Subcutaneous abdominal adipose tissue (tissue), 5 donors: ENCODE measurements around the gene RBM6.
"Not testable (repeated sequence)": the region's sequence is repeated elsewhere in the genome, so short reads cannot be mapped to it uniquely, and the experiment has no call there.

Experiments
- H3K27ac ChIP-seq: one replicate; pipeline ENCODE4 v1.7.0; 2013; ENCODE audit warnings: low read depth, mild to moderate bottlenecking, inconsistent platforms, low read length, moderate library complexity
- H3K27me3 ChIP-seq, 5 donors: one replicate each; pipeline ENCODE4 v1.7.0; 2013; ENCODE audit warnings: low read length in 5 of 5, inconsistent platforms in 1 of 5; ENCODE audit not compliant: control insufficient read depth in 5 of 5, insufficient read depth in 4 of 5
- H3K36me3 ChIP-seq, 5 donors: one replicate each; pipeline ENCODE4 v1.7.0; 2013; ENCODE audit warnings: low read length in 5 of 5; ENCODE audit not compliant: control insufficient read depth in 5 of 5, insufficient read depth in 5 of 5
- H3K4me1 ChIP-seq, 5 donors: one replicate each; pipeline ENCODE4 v1.7.0; 2013; ENCODE audit warnings: low read length in 5 of 5, mild to moderate bottlenecking in 3 of 5, moderate library complexity in 1 of 5; ENCODE audit not compliant: control insufficient read depth in 5 of 5, insufficient read depth in 5 of 5
- H3K4me3 ChIP-seq, 5 donors: one replicate each; pipeline ENCODE4 v1.7.0; 2013; ENCODE audit warnings: low read length in 5 of 5, low read depth in 1 of 5
- H3K9ac ChIP-seq, 5 donors: one replicate each; pipeline ENCODE4 v1.7.0; 2013; ENCODE audit warnings: low read length in 5 of 5, mild to moderate bottlenecking in 4 of 5, moderate library complexity in 3 of 5
- H3K9me3 ChIP-seq, 5 donors: one replicate each; pipeline ENCODE4 v1.7.0; 2013; ENCODE audit warnings: low read length in 5 of 5; ENCODE audit not compliant: control insufficient read depth in 5 of 5
- donor health status: healthy.
- donor health status: healthy.
- donor health status: healthy.
- donor health status: healthy.
- donor health status: healthy.

RBM6 gene

DNA sequence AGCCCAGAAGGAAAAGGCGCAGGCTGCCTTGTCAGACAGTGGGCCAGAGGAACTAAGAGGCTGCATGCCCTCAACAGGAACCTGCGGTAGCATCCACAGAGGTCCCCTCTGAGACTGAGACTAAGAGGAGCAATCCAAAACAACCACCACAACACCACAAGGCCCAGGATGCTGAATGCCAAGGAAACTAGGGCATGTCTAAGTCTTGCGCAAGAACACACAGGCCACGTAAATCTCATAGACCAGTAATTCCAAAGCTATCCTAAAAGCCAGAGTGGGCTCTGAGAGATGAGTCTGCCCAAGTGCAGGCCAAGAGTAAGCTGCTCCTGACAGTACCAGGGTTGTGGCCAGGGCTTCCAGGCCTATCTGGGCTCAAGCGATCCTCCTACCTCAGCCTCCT is 23.3 kb upstream of the RBM6 start:
- no peaks in the 10 kb centered on the region for H3K9me3 ChIP-seq
- peaks cover 0 to 15% (median 12%) of the 10 kb centered on the region in 5 donors for H3K36me3 ChIP-seq
- H3K27ac ChIP-seq, result no peak overlapping the region
- no peak overlapping the region for H3K4me3 ChIP-seq
- H3K9ac ChIP-seq, result no peak overlapping the region
- H3K27me3 ChIP-seq, result no peaks in the 10 kb centered on the region
- peaks cover 0 to 12% (median 8%) of the 10 kb centered on the region in 5 donors for H3K4me1 ChIP-seq

DNA sequence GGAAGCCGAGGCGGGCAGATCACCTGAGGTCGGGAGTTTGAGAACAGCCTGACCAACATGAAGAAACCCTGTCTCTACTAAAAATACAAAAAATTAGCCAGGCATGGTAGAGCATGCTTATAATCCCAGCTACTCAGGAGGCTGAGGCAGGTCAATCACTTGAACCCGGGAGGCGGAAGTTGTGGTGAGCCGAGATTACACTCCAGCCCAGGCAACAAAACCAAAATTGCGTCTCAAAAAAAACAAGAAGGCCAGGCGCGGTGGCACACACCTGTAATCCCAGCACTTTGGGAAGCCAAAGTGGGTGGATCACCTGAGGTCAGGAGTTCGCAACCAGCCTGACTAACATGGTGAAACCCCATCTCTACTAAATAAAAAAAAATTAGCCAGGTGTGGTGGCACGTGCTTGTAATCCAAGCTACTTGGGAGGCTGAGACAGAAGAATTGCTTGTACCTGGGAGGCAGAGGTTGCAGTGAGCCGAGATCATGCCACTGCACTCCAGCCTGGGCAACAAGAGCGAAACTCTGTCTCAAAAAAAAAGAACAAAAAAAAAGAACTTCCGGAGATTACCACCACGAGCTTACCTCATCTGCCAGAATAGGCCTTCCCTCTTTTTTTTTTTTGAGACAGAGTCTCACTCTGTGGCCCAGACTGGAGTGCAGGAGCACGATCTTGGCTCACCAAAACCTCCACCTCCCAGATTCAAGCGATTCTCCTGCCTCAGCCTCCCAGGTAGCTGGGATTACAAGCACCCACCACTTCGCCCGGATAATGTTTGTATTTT is 22.0 kb upstream of the RBM6 start:
- H3K4me3 ChIP-seq, H3K27ac ChIP-seq, H3K36me3 ChIP-seq, H3K4me1 ChIP-seq, H3K9me3 ChIP-seq, H3K9ac ChIP-seq, H3K27me3 ChIP-seq: not testable (repeated sequence)

DNA sequence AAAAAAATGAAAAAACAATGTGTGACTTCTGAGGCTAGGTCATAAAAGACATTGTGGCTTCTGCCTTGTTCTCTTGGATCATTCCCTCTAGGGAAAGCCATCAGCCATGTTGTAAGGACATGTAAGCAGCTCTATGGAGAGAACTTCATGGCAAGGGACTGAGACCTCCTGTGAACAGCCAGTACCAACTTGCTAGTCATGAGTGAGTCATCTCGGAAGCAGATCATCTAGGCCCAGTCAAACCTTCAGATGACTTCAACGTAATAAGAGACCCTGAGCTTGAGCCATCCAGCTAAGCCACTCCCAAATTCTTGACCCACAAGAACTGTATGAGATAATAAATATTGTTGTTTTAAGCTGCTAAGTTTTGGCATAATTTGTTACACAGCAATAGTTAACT is 15.3 kb upstream of the RBM6 start:
- Histone ChIP-seq H3K27ac (no peak overlapping the region), H3K36me3 (peaks cover 0 to 3% (median 0%) of the 10 kb centered on the region in 5 donors), H3K27me3 (no peaks in the 10 kb centered on the region), H3K9me3 (no peaks in the 10 kb centered on the region), H3K4me3 (no peak overlapping the region), H3K4me1 (peaks cover 1 to 24% (median 19%) of the 10 kb centered on the region in 5 donors), H3K9ac (no peak overlapping the region)

DNA sequence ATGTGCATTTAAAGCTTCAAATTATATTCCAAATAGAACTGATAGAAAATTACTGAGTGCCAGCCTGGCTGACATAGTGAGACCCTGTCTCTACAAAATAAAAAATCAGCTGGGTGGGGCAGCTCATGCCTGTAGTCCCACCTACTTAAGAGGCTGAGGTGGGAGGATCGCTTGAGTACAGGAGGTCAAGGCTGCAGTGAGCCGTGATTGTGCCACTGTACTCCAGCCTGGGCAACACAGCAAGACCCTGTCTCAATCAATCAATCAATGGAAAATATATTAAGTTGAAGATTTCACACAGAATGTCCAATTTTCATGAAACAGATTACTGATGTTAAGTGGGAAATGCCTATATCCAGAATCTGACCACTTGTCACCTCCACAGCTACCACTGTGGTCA is 14.5 kb upstream of the RBM6 start:
- H3K27ac ChIP-seq, result no peak overlapping the region
- H3K4me1 ChIP-seq, result peaks cover 3 to 32% (median 26%) of the 10 kb centered on the region in 5 donors
- H3K27me3 ChIP-seq, result no peaks in the 10 kb centered on the region
- no peak overlapping the region for H3K9ac ChIP-seq
- H3K4me3 ChIP-seq, result no peak overlapping the region
- H3K9me3 ChIP-seq, result no peaks in the 10 kb centered on the region
- no peaks in the 10 kb centered on the region for H3K36me3 ChIP-seq

DNA sequence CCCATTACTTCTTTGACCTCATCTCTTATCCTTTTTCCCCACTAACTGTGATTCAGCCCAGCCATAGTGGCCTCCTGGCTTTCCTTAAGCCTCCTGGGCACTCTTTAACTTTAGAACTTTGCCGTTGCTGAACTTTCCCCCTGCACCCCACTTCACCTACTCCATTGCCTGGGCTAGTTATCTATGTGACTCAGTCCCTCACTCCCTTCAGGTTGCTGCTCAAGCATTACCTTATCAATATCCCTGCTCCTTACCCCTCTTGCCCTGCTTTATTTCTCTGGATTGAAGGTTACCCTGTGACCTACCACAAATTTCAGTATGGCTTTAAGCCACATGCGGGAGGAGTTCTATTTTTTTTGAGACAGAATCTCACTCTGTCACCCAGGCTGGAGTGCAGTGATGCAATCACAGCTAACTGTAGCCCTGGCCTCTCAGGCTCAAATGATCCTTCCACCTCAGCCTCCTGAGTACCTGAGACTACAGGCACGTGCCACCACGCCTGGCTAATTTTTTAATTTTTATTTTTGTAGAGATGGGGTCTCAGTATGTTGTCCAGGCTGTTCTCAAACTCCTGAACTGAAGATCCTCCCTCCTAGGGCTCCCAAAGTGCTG is 13.7 kb upstream of the RBM6 start:
- no peak overlapping the region for H3K27ac ChIP-seq
- no peaks in the 10 kb centered on the region for H3K36me3 ChIP-seq
- no peak overlapping the region for H3K4me3 ChIP-seq
- H3K27me3 ChIP-seq, result no peaks in the 10 kb centered on the region
- H3K9me3 ChIP-seq, result no peaks in the 10 kb centered on the region
- H3K9ac ChIP-seq, result no peak overlapping the region
- H3K4me1 ChIP-seq, result peaks cover 3 to 38% (median 31%) of the 10 kb centered on the region in 5 donors

DNA sequence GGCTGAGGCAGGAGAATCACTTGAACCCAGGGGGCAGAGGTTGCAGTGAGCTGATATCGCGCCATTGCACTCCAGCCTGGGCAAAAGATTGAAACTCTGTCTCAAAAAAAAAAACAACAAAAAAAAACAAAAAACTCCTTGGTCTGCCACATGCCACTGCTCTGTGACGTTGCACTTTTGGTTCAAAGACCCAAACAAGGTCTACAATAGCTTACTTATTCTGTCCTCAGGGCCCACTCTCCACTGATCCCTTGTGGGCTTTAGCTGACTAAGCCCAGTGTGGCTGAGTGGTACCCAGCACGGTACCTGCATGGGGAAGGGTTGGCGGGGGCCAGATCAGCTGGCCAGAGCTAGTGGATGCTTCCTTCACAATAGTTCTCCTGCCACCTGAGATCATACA is 12.2 kb upstream of the RBM6 start:
- no peaks in the 10 kb centered on the region for H3K36me3 ChIP-seq
- no peaks in the 10 kb centered on the region for H3K9me3 ChIP-seq
- H3K9ac ChIP-seq, result no peak overlapping the region
- H3K4me3 ChIP-seq, result no peak overlapping the region
- no peak overlapping the region for H3K27ac ChIP-seq
- H3K27me3 ChIP-seq, result no peaks in the 10 kb centered on the region
- H3K4me1 ChIP-seq, result peaks cover 3 to 38% (median 31%) of the 10 kb centered on the region in 5 donors

DNA sequence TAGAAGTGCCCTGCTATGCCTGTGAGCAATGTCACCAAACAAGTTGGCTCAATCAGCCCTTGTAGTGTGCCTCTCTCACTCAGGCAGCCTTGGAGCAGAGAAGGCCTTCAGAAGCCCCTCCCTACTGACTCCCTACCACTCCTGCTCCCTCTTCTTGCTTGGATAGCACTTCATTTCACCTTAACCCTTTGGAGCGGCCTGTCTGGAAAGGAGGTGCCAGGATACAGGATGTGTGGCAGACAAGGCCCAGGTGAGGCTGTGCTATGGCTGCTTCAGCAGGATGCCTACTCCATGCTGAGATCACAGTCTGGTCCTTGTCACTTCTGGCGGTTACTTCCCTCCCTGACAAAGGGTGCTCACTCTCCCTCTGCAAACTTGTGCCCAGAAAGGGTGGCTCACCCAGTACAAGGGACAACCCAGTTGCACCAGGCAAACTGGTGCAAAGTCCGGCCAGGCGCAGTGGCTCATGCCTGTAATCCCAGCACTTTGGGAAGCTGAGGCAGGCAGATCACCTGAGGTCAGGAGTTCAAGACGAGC is 11.4 kb upstream of the RBM6 start:
- H3K9me3 ChIP-seq, result no peaks in the 10 kb centered on the region
- H3K9ac ChIP-seq, result peak overlapping the region in 1 of 5 donors; percentile 80
- H3K27me3 ChIP-seq, result no peaks in the 10 kb centered on the region
- H3K4me3 ChIP-seq, result peak overlapping the region in 3 of 5 donors; percentile 29 to 82 (median 43)
- peaks cover 3 to 38% (median 31%) of the 10 kb centered on the region in 5 donors for H3K4me1 ChIP-seq
- H3K27ac ChIP-seq, result no peak overlapping the region
- no peaks in the 10 kb centered on the region for H3K36me3 ChIP-seq

DNA sequence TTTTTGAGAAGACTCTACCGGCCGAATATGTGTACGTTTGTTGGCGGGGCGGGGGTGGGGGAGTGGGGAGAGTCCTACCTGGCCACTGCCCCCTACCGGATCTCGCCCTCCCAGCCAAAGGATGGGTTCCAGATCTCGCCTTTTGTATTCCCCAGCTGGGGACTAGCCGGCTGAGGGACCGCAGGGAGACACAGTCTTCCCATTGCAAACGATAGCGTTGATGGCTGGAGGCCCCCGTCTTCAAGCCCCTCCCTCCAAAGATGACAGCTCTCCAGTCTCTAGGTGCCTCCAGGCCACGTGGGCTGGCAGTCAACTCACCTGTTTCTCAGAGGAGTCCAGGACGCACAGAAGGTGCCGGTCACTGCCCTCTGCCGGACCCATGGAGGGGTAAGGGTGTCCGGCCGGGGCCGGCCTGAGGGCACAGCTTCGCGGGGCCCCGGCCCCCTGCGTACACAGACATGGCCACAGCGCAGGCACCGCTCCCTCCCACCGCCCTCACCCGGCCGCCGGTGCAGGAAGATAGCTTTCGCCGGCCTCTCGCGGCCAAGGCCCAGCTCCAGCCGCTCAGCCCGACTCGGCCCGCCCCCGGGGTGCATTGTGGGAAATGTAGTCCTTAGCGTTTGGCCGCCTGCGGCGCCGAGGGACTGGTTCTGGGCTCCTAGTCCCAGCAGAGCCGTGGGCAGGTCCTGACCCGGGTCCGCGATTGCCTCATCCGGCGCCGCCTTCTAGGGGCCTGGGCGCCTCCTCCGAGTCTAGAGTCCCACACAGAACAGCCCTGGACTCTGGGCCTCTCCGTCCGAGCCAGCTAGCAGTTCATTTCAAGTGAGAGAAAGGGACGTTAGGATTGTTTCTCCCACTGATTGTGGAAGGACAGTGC is 10.4 kb upstream of the RBM6 start, which contains the start of gene MON1A:
MON1A (minus strand) TSS at position 521 of the 877 bp plus-strand sequence. CDS start 16,465 bp downstream, outside the sequence.
- peak within 1 kb of the TSS; percentile 89 to 98 (median 96) for H3K9ac ChIP-seq
- H3K4me3 ChIP-seq, result peak within 1 kb of the TSS; percentile 81 to 98 (median 93)
- no peaks in the 10 kb centered on the region for H3K27me3 ChIP-seq
- H3K4me1 ChIP-seq, result peaks cover 3 to 38% (median 31%) of the 10 kb centered on the region in 5 donors
- no peaks in the 10 kb centered on the region for H3K36me3 ChIP-seq
- no peaks in the 10 kb centered on the region for H3K9me3 ChIP-seq
- peak within 1 kb of the TSS; percentile 91 for H3K27ac ChIP-seq

DNA sequence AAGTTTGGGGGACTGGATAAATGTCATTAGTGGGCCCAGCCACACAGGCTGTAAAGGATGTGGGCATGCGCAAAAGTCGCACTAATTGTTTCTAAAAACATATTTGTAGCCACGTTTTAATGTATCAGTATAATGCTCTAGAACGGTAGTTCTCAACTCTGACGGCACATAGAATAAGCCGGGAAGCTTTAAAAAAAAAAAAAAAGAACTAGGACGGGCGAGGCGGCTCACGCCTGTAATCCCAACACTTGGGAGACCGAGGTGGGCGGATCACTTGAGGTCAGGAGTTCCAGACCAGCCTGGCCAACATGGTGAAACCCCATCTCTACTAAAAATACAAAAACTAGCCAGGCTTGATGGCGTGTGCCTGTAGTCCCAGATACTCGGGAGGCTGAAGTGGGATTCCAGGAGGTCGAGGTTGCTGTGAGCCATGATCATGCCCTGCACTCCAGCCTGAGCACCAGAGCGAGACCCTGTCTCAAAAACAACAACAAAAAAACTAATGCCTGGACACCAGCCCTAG is 9.7 kb upstream of the RBM6 start:
- no peaks in the 10 kb centered on the region for H3K36me3 ChIP-seq
- peaks cover 3 to 38% (median 31%) of the 10 kb centered on the region in 5 donors for H3K4me1 ChIP-seq
- H3K9me3 ChIP-seq, result no peaks in the 10 kb centered on the region
- peak overlapping the region; percentile 89 to 98 (median 96) for H3K9ac ChIP-seq
- no peaks in the 10 kb centered on the region for H3K27me3 ChIP-seq
- peak overlapping the region; percentile 91 for H3K27ac ChIP-seq
- H3K4me3 ChIP-seq, result peak overlapping the region; percentile 80 to 98 (median 82)
